Activated naive CD4-positive, alpha-beta T cell treated with anti-CD3 and anti-CD28 coated beads, Interleukin-2, amount 50 U/mL, for 16 hours (primary cell): ENCODE results near the gene BPIFB3.
"Not testable (repeated sequence)": the region's sequence is repeated elsewhere in the genome, so short reads cannot be mapped to it uniquely, and the experiment has no call there.

Source experiments
- DNase-seq: peaks from one replicate; pipeline ENCODE4 v3.0.0-alpha.2; 2020

The BPIFB3 gene

GRCh38 chr20:33093582-33093981 lies 39.9 kb downstream of the BPIFB3 start:
- DNase-seq, result no peak

GRCh38 chr20:33095249-33095648 lies 41.5 kb downstream of the BPIFB3 start:
- no peak for DNase-seq

- DNase-seq, result peak; percentile 33
Observed at GRCh38 chr20:33095902-33096584, 42.3 kb downstream of the BPIFB3 start.

GRCh38 chr20:33097001-33097400 lies 43.3 kb downstream of the BPIFB3 start:
- no peak for DNase-seq

GRCh38 chr20:33099843-33100538 lies 46.3 kb downstream of the BPIFB3 start:
- no peak for DNase-seq

GRCh38 chr20:33103556-33103955 lies 49.9 kb downstream of the BPIFB3 start:
- no peak for DNase-seq

GRCh38 chr20:33104336-33104735 lies 50.6 kb downstream of the BPIFB3 start:
- no peak for DNase-seq

- no peak for DNase-seq
Observed at GRCh38 chr20:33105316-33105924, 51.7 kb downstream of the BPIFB3 start.

GRCh38 chr20:33106058-33106620 lies 52.4 kb downstream of the BPIFB3 start:
- DNase-seq, result not testable (repeated sequence)

- DNase-seq, result no peak
Observed at GRCh38 chr20:33108661-33109060, 55.0 kb downstream of the BPIFB3 start.

GRCh38 chr20:33110147-33110825 lies 56.6 kb downstream of the BPIFB3 start:
- no peak for DNase-seq

GRCh38 chr20:33111306-33111705 lies 57.6 kb downstream of the BPIFB3 start:
- DNase-seq, result no peak

- DNase-seq, result no peak
Observed at GRCh38 chr20:33112547-33113386, 59.1 kb downstream of the BPIFB3 start.

- DNase-seq, result no peak
Observed at GRCh38 chr20:33113387-33113908, 59.7 kb downstream of the BPIFB3 start.

- DNase-seq, result not testable (repeated sequence)
Observed at GRCh38 chr20:33115501-33115900, 61.8 kb downstream of the BPIFB3 start.

- no peak for DNase-seq
Observed at GRCh38 chr20:33119725-33120720, 66.3 kb downstream of the BPIFB3 start.

GRCh38 chr20:33120934-33121333 lies 67.2 kb downstream of the BPIFB3 start:
- no peak for DNase-seq

GRCh38 chr20:33122297-33122696 lies 68.6 kb downstream of the BPIFB3 start:
- not testable (repeated sequence) for DNase-seq
